HCT116 (cell line): ENCODE results near the gene TAMALIN. TPM values are rescaled to one million over a fixed set of nuclear protein-coding genes. Genes with fewer than 3 reads are reported as not detected.

Experiments
- ATAC-seq: fragments of 200-7000 bp; cut with Tn5 transposase; 2 replicates; pipeline ENCODE4 v1.9.1; 2020; ENCODE audit warnings: mild to moderate bottlenecking, moderate library complexity
- BruUV-seq: library from RNA; stranded (reverse); fragments of 400-500 nt; replicated peaks from 2 replicates; lab custom pipeline; 2021; lab: Mats Ljungman, UMichigan
- CTCF ChIA-PET: fragments of 300-600 bp; sonication (Branson Sonifier 250); formaldehyde crosslinking; loops from one replicate; lab custom pipeline; 2021; ENCODE audit warnings: antibody characterized with exemption; lab: Charles Lee
- POLR2A ChIA-PET: fragments of 300-600, 350-600 bp; sonication (Branson Sonifier 250); formaldehyde crosslinking; loops from one replicate; lab custom pipeline; 2021; ENCODE audit warnings: antibody characterized with exemption; lab: Charles Lee
- RAD21 ChIA-PET, 2 experiments: fragments of 300-600 bp; sonication (Branson Sonifier 250); formaldehyde crosslinking; loops; one replicate each; lab custom pipeline; 2023; ENCODE audit warnings: low total read pairs in 2 of 2; ENCODE audit not compliant: uncharacterized antibody in 2 of 2, unreplicated experiment in 2 of 2, low non-redundant PET in 1 of 2; lab: Charles Lee
- DNase-seq: peaks from one replicate; pipeline ENCODE4 v3.0.0-alpha.2; 2010; ENCODE audit warnings: low read depth, low spot score
- H2AFZ ChIP-seq: fragments of 200-600 bp; shearing (Covaris generic), sonication (generic); 2 replicates; pipeline ENCODE4 v1.6.1; 2017; ENCODE audit warnings: low read depth, mixed run types, mixed read lengths, antibody characterized with exemption, low read length; ENCODE audit not compliant: poor library complexity, severe bottlenecking
- H3K27ac ChIP-seq: 2 replicates; pipeline ENCODE4 v1.5.1; 2012; ENCODE audit warnings: low read depth, low read length
- H3K27me3 ChIP-seq: fragments of 200-600 bp; sonication (generic); 2 replicates; pipeline ENCODE4 v1.6.1; 2016; ENCODE audit warnings: mixed run types, low read length, mixed read lengths; ENCODE audit not compliant: insufficient read depth
- H3K36me3 ChIP-seq, 2 experiments: fragments of 200-500 bp in 1 of 2; fragments of 200-600 bp in 1 of 2; sonication (Bioruptor generic) in 1 of 2; sonication (generic) in 1 of 2; 2 replicates each; pipeline versions ENCODE4 v1.5.1 to v1.6.1; 2014 to 2016; ENCODE audit warnings: low read length in 2 of 2, inconsistent platforms in 1 of 2, mixed read lengths in 1 of 2, mixed run types in 1 of 2; ENCODE audit not compliant: insufficient read depth in 2 of 2, control insufficient read depth in 1 of 2
- H3K4me1 ChIP-seq, 2 experiments: fragments of 200-600 bp in 1 of 2; sonication (generic) in 1 of 2; 2 replicates each; pipeline versions ENCODE4 v1.5.1 to v1.6.1; 2012 to 2017; ENCODE audit warnings: low read length in 2 of 2, inconsistent platforms in 1 of 2, mild to moderate bottlenecking in 1 of 2, mixed read lengths in 1 of 2, mixed run types in 1 of 2, moderate library complexity in 1 of 2; ENCODE audit not compliant: insufficient read depth in 2 of 2, control insufficient read depth in 1 of 2
- H3K4me2 ChIP-seq: fragments of 200-600 bp; sonication (generic); 2 replicates; pipeline ENCODE4 v1.6.1; 2017; ENCODE audit warnings: mixed run types, low read length, mixed read lengths
- H3K4me3 ChIP-seq, 2 experiments: fragments of 200-600 bp in 1 of 2; sonication (generic) in 1 of 2; replicated peaks in 1 of 2; 2 replicates each; pipeline ENCODE4 v1.5.1; 2011 to 2016; ENCODE audit warnings: low read length in 2 of 2, control low read depth in 1 of 2, low read depth in 1 of 2, mild to moderate bottlenecking in 1 of 2, mixed read lengths in 1 of 2, mixed run types in 1 of 2
- H3K79me2 ChIP-seq: fragments of 200-600 bp; sonication (generic); 2 replicates; pipeline ENCODE4 v1.6.1; 2017; ENCODE audit warnings: mild to moderate bottlenecking, mixed run types, low read length, moderate library complexity, mixed read lengths; ENCODE audit not compliant: insufficient read depth
- H3K9ac ChIP-seq: fragments of 200-600 bp; sonication (generic); 2 replicates; pipeline ENCODE4 v1.6.1; 2016; ENCODE audit warnings: low read length, mixed read lengths
- H3K9me2 ChIP-seq: fragments of 200-600 bp; sonication (generic), shearing (Covaris generic); 2 replicates; pipeline ENCODE4 v1.6.1; 2017; ENCODE audit warnings: mixed run types, mild to moderate bottlenecking, moderate library complexity; ENCODE audit not compliant: insufficient read depth
- H3K9me3 ChIP-seq, 2 experiments: fragments of 200-500 bp in 1 of 2; fragments of 200-600 bp in 1 of 2; sonication (Bioruptor generic) in 1 of 2; sonication (generic) in 1 of 2; 2 replicates each; pipeline ENCODE4 v1.6.1; 2014 to 2017; ENCODE audit warnings: low read length in 2 of 2, mixed read lengths in 2 of 2, inconsistent platforms in 1 of 2, low read depth in 1 of 2, mild to moderate bottlenecking in 1 of 2, mixed run types in 1 of 2, moderate library complexity in 1 of 2; ENCODE audit not compliant: control insufficient read depth in 1 of 2, insufficient read depth in 1 of 2
- H4K20me1 ChIP-seq: fragments of 200-600 bp; sonication (generic), shearing (Covaris generic); 2 replicates; pipeline ENCODE4 v1.6.1; 2017; ENCODE audit warnings: mixed run types, mild to moderate bottlenecking, moderate library complexity; ENCODE audit not compliant: insufficient read depth
- JUND ChIP-seq: IDR thresholded peaks from 2 replicates; pipeline ENCODE4 v1.6.1; 2012
- MAX ChIP-seq: IDR thresholded peaks from 2 replicates; pipeline ENCODE4 v1.6.1; 2012
- RAD21 ChIP-seq: IDR thresholded peaks from 2 replicates; pipeline ENCODE4 v1.6.1; 2012; ENCODE audit warnings: low read depth, mild to moderate bottlenecking
- SIN3A ChIP-seq: IDR thresholded peaks from 2 replicates; pipeline ENCODE4 v1.6.1; 2012; ENCODE audit warnings: low read depth
- SP1 ChIP-seq: IDR thresholded peaks from 2 replicates; pipeline ENCODE4 v1.6.1; 2012; ENCODE audit warnings: low read depth
- YY1 ChIP-seq: IDR thresholded peaks from 2 replicates; pipeline ENCODE4 v1.6.1; 2011; ENCODE audit warnings: low read length, low read depth, moderate library complexity, mild to moderate bottlenecking; ENCODE audit not compliant: insufficient replicate concordance; ENCODE audit errors: extremely low read depth
- ZFX ChIP-seq: fragments of 450-650 bp; IDR thresholded peaks from 2 replicates; pipeline ENCODE4 v1.6.1; 2017
- intact Hi-C: fragments of 100-400 bp; cut with micrococcal nuclease; formaldehyde crosslinking; loops from 2 replicates; pipeline ENCODE4 v1.10.0; 2022
- total RNA-seq: library from RNA; stranded (reverse); gene quantifications from one replicate; pipeline ENCODE4 v1.2.1, GENCODE V29; 2021; ENCODE audit not compliant: unreplicated experiment
- TF ChIP-seq, protein P1 (sequence below): IDR thresholded peaks from 2 replicates; pipeline ENCODE4 v1.6.1; 2012; ENCODE audit warnings: low read depth

Gene TAMALIN
- total RNA-seq, 1 experiment from 2014 or later: 1.1 TPM

GRCh38 chr12:52005218-52005902 is 1.4 kb upstream of the TAMALIN start:
- Histone ChIP-seq H3K9me3 (no peaks in the 10 kb centered on the region), H3K79me2 (no peaks in the 10 kb centered on the region), H3K9ac (no peak overlapping the region), H3K27ac (no peak overlapping the region), H4K20me1 (no peaks in the 10 kb centered on the region), H3K4me2 (no peak overlapping the region), H2AFZ (no peak overlapping the region), H3K4me3 (no peak overlapping the region), H3K9me2 (no peaks in the 10 kb centered on the region), H3K4me1 (peaks cover 0 to 7% of the 10 kb centered on the region in 2 experiments; a peak in 2 of 4 replicates), H3K27me3 (no peaks in the 10 kb centered on the region), H3K36me3 (no peaks in the 10 kb centered on the region)
- intact Hi-C loops: no loop called here
- ATAC-seq (no peak), DNase-seq (no peak)
- no peak for TF ChIP-seq SIN3A
- TF ChIP-seq JUND: no peak
- no peak for TF ChIP-seq ZFX
- TF ChIP-seq YY1: no peak
- TF ChIP-seq, protein P1, sequence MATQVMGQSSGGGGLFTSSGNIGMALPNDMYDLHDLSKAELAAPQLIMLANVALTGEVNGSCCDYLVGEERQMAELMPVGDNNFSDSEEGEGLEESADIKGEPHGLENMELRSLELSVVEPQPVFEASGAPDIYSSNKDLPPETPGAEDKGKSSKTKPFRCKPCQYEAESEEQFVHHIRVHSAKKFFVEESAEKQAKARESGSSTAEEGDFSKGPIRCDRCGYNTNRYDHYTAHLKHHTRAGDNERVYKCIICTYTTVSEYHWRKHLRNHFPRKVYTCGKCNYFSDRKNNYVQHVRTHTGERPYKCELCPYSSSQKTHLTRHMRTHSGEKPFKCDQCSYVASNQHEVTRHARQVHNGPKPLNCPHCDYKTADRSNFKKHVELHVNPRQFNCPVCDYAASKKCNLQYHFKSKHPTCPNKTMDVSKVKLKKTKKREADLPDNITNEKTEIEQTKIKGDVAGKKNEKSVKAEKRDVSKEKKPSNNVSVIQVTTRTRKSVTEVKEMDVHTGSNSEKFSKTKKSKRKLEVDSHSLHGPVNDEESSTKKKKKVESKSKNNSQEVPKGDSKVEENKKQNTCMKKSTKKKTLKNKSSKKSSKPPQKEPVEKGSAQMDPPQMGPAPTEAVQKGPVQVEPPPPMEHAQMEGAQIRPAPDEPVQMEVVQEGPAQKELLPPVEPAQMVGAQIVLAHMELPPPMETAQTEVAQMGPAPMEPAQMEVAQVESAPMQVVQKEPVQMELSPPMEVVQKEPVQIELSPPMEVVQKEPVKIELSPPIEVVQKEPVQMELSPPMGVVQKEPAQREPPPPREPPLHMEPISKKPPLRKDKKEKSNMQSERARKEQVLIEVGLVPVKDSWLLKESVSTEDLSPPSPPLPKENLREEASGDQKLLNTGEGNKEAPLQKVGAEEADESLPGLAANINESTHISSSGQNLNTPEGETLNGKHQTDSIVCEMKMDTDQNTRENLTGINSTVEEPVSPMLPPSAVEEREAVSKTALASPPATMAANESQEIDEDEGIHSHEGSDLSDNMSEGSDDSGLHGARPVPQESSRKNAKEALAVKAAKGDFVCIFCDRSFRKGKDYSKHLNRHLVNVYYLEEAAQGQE: no peak
- no peak for TF ChIP-seq MAX
- no peak for TF ChIP-seq SP1
- TF ChIP-seq RAD21: no peak
- RAD21 ChIA-PET: interaction anchor here (1.2 to 2.8 kb wide), 3 partner anchors 17 to 20 kb away, joined by 5 to 21 read pairs (median 5); no protein-coding TSS in a partner anchor
- CTCF ChIA-PET: interaction anchor here (0.9 to 5.5 kb wide), 7 partner anchors 13 to 118 kb away, joined by 3 to 137 read pairs (median 11); no protein-coding TSS in a partner anchor
- BruUV-seq: no TSS peak
- POLR2A ChIA-PET: interaction anchor here (3.1 kb wide), 1 partner anchor 19 kb away, joined by 15 read pairs; no protein-coding TSS in a partner anchor
